Large intestine (tissue), 3 donors: ENCODE results near the gene LRRC25. TPM values are rescaled to one million over a fixed set of nuclear protein-coding genes. Genes with fewer than 3 reads are reported as not detected.

Experiments used
- DNase-seq, 2 donors: peaks; one replicate each; pipeline versions ENCODE4 v3.0.0 to v3.0.0-alpha.2; 2013
- H3K27ac ChIP-seq: one replicate; pipeline ENCODE4 v1.5.1; 2013; ENCODE audit warnings: low read length
- H3K27me3 ChIP-seq: 2 replicates; pipeline ENCODE4 v1.6.1; 2013; ENCODE audit warnings: low read length; ENCODE audit not compliant: control insufficient read depth, insufficient read depth
- H3K36me3 ChIP-seq: 2 replicates; pipeline ENCODE4 v1.6.1; 2013; ENCODE audit warnings: low read length; ENCODE audit not compliant: control insufficient read depth, insufficient read depth
- H3K4me1 ChIP-seq: one replicate; pipeline ENCODE4 v1.6.1; 2013; ENCODE audit warnings: low read length; ENCODE audit not compliant: control insufficient read depth, insufficient read depth
- H3K4me3 ChIP-seq: one replicate; pipeline ENCODE4 v1.5.1; 2013; ENCODE audit warnings: low read length
- H3K9me3 ChIP-seq: one replicate; pipeline ENCODE4 v1.6.1; 2013; ENCODE audit warnings: mild to moderate bottlenecking, low read depth, low read length, moderate library complexity; ENCODE audit not compliant: control insufficient read depth
- WGBS: methylation state at CpG from one replicate; pipeline ENCODE4 v1.1.5; 2013; ENCODE audit warnings: low lambda C conversion rate; ENCODE audit not compliant: insufficient coverage; 5-methylcytosine and 5-hydroxymethylcytosine counted together
- polyA plus RNA-seq: library from polyadenylated mRNA; unstranded; fragments of 120-200 nt; gene quantifications from one replicate; pipeline ENCODE4 v1.2.1, GENCODE V29; 2013

Gene LRRC25
- polyA plus RNA-seq, 1 donor: 3.1 TPM

DNA sequence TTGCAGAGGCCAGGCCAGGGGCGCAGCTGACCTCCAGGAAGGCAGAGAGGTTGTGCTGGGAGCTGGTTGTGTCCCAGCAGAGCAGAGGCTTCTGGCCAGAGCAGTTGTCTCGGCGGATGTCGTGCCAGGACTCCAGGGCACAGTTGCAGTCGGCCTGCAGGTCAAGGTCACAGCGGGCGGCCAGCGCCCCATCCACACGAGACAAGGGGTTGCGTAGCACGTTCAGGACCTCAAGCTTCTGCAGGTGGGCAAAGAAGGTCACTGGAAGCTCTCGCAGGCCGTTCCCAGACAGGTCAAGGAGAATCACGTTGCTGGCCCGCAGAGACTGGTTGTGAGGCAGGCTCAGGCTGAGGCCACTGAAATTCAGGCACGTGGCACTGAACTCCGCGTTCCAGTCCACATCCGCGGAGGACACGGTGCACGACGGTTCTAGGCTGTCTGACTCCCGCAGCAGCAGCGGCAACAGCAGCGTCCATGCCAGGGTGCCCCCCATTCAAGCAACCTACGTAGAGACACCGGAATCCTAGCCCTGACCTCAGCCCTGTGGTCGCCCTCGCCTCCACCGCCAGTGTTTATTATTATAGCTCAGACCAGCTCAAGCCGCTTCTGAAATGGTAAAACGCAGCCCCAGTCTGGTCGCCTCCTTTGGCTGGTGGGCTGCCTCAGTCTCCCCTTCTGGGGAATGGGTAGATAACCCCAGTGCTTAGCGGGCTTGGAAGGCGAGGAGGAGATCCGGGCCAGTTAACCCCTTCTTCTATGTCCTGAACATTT lies 766 bp downstream of the LRRC25 start:
- peak overlapping the region; percentile 45 for H3K4me3 ChIP-seq
- DNase-seq: no peak
- H3K27ac ChIP-seq: no peak overlapping the region
- no peaks in the 10 kb centered on the region for H3K9me3 ChIP-seq
- H3K36me3 ChIP-seq: no peaks in the 10 kb centered on the region
- H3K4me1 ChIP-seq: peaks cover 15% of the 10 kb centered on the region
- no CpG with 5 or more reads among the region's 37 CpGs for WGBS
- no peaks in the 10 kb centered on the region for H3K27me3 ChIP-seq

DNA sequence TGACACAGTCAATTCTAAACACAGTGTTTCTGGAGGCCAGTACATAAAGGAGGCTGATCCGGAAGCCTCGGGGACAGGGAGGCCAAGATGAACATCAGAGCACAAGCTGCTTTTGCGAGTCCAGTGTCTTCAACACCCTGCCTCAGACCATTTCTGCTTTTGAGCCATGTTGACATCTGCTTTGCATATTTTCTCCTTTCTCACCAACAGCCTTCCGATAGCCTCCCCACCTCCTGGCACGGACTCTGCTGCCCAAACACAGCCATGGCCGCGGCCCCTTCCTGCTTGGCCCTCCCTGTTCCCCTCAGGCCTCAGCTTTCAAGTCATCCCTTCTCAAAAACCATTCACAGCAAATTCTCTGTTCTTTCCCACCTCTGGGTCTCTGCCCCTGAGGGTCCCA lies 3.6 kb downstream of the LRRC25 start:
- no CpG with 5 or more reads among the region's 7 CpGs for WGBS
- no peaks in the 10 kb centered on the region for H3K27me3 ChIP-seq
- no peak overlapping the region for H3K27ac ChIP-seq
- no peak overlapping the region for H3K4me3 ChIP-seq
- peaks cover 15% of the 10 kb centered on the region for H3K4me1 ChIP-seq
- no peak for DNase-seq
- H3K9me3 ChIP-seq: no peaks in the 10 kb centered on the region
- peaks cover 16% of the 10 kb centered on the region for H3K36me3 ChIP-seq

DNA sequence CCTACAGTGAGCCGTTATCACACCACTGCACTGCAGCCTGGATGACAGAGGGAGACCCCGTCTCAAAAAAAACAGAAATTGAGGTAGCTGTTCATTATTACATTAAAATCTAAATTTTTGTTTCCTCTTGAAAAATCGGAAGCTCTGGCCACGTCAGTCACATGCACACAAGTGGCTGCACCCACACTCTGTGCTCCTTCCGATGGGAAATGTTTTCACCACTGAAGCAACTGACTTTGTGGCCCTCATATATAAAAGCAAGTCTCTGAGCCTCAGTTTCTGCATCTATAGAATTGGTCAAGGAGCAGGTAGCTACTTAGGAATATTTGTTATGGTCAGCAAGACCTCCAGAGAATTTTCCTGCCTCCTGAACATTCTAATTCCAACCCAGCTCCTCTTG lies 4.5 kb downstream of the LRRC25 start:
- Histone ChIP-seq H3K4me1 (peaks cover 19% of the 10 kb centered on the region), H3K36me3 (peaks cover 19% of the 10 kb centered on the region), H3K27ac (no peak overlapping the region), H3K9me3 (no peaks in the 10 kb centered on the region), H3K4me3 (no peak overlapping the region), H3K27me3 (no peaks in the 10 kb centered on the region)
- WGBS: 85% methylated on average over 2 of the region's 5 CpGs
- DNase-seq: no peak

DNA sequence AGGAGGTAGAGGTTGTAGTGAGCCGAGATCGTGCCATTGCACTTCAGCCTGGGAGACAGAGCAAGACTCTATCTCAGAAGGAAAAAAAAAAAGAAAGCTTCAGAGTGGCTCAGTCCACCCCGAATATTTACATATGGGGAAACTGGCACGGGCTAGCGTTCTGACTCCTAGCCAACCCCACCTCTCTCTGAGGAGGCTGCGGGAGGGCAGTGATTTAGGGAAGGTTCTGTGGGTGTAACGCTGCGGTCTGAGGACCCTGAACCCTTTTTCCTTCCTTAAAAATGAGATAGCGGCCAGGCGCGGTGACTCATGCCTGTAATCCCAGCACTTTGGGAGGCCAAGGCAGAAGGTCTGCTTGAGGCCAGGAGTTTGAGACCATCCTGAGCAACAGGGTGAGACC lies 5.0 kb downstream of the LRRC25 start:
- WGBS: no CpG with 5 or more reads among the region's 11 CpGs
- DNase-seq: no peak
- Histone ChIP-seq H3K4me3 (no peak overlapping the region), H3K27ac (no peak overlapping the region), H3K9me3 (no peaks in the 10 kb centered on the region), H3K27me3 (no peaks in the 10 kb centered on the region), H3K4me1 (peaks cover 15% of the 10 kb centered on the region), H3K36me3 (peaks cover 19% of the 10 kb centered on the region)

DNA sequence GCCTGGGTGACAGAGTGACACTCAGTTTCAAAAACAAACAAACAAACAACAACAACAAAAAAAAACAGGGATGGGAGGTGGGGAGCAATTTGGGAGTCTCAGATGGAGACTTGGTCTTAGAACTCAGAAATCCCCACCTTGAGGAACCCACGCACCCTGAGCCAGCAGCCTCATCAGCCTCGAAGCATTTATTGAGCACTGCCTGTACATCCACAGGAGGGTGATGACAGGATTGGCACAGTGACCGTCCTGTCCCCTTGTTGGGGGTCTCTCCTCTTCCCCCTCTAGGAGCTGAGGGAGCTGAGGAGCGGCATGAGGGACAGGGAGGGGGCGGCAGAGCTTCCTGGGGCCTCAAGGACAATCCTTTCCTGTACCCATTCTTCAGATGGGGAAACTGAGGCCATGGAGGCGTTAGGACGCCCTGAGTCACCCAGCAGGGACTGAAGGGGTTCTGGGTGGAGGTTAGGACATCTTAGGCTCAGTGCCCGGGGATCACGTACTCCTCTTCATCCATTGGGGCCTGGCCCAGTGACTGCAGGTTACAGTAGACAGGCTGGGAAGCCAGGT lies 5.8 kb downstream of the LRRC25 start:
- H3K4me1 ChIP-seq: peaks cover 11% of the 10 kb centered on the region
- H3K27ac ChIP-seq: no peak overlapping the region

DNA sequence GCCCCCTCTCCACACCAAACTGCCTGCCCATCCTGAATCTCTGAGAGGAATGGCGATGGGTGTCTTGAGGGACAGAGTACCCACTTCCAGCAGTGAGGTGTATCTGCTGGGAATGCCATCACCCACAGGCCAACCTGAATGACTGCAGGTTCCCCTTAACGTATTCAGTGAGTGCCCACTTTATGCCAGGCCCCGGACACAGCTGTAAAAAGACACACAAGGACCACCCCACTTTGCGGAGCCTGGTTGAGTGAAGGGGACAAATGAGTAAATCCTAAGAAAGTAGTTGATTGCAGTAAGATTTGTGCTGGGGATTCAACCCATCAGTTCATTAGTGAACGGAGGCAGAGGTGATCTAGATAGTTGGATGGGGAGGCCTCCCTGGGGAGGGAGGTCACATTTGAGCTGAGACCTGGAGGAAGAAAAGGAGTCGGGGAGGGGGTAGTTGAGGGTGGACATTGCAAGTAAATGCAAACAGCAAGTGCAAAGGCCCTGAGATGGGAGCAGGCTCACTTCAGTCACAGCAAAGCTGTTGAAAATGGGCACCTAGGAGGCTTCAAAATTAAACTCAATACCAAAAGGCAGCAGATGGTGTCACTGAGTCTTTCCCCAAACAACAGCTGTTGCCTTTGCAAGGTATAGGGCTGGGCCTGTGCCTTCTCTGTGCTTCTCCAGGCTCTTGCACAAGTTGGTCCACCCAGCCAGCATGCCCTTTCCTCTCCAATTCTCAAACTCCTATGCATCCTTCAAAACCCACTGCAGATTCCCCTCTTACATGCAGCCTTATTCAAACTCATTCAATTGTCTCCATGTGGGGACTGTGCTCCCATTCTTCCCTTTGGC lies 7.1 kb downstream of the LRRC25 start:
- H3K9me3 ChIP-seq: peaks cover 2% of the 10 kb centered on the region
- H3K27me3 ChIP-seq: no peaks in the 10 kb centered on the region
- H3K27ac ChIP-seq: no peak overlapping the region
- WGBS: no CpG with 5 or more reads among the region's 6 CpGs
- peaks cover 19% of the 10 kb centered on the region for H3K36me3 ChIP-seq
- no peak for DNase-seq
- no peak overlapping the region for H3K4me3 ChIP-seq
- peaks cover 18% of the 10 kb centered on the region for H3K4me1 ChIP-seq

More for the DNA sequence above, 5.8 kb downstream of the LRRC25 start:
- no peaks in the 10 kb centered on the region for H3K9me3 ChIP-seq
- peaks cover 19% of the 10 kb centered on the region for H3K36me3 ChIP-seq
- no peaks in the 10 kb centered on the region for H3K27me3 ChIP-seq
- no CpG with 5 or more reads among the region's 9 CpGs for WGBS
- no peak for DNase-seq
- H3K4me3 ChIP-seq: no peak overlapping the region

DNA sequence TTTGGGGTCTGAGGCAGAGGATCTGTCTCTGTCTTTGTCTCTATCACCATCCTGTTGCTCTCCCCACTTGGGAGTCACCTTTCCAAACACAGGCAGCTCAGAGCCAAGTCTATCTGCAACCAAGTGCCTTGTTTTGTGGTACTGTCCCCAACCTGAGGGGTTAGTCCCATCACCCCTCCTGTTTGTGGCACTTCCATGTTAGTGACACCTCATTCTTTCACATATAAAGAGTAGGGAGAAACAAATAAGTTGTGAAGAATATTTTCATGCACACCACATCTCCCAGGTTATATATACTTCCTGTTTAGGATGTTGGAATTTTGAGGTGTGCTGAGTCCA lies 7.7 kb downstream of the LRRC25 start:
- peaks cover 19% of the 10 kb centered on the region for H3K36me3 ChIP-seq
- no peak overlapping the region for H3K27ac ChIP-seq
- H3K4me1 ChIP-seq: peaks cover 24% of the 10 kb centered on the region
- DNase-seq: no peak
- H3K9me3 ChIP-seq: peaks cover 2% of the 10 kb centered on the region
- H3K4me3 ChIP-seq: no peak overlapping the region
- no peaks in the 10 kb centered on the region for H3K27me3 ChIP-seq

DNA sequence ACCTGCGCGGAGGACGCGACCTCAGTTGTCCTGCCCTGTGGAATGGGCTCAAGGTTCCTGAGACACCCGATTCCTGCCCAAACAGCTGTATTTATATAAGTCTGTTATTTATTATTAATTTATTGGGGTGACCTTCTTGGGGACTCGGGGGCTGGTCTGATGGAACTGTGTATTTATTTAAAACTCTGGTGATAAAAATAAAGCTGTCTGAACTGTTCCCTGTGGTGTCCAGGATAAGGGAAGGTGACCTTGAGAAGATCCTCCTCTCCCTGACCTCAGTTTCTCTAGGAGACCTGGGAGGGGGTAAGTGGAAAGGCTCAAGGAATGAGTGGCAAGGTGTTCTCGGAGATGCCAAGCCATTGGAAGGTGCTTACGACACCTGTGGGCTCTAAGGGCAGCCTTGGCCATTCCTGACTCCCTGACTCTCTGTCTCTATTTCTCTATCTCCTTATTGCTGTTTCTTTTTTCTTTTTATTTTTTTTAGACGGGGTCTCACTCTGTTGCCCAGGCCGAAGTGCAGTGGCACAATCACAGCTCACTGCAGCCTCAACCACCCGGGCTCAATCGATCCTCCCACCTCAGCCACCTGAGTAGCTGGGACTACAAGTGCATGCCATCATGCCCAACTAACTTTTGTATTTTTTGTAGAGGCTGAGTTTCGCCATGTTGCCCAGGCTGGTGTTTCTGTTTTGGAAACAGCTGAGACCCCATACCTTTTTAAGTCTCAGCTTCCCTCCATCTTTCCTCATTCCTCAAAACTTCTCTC lies 8.3 kb downstream of the LRRC25 start:
- Histone ChIP-seq H3K4me1 (peaks cover 29% of the 10 kb centered on the region), H3K27me3 (no peaks in the 10 kb centered on the region), H3K4me3 (peak overlapping the region; percentile 27), H3K9me3 (peaks cover 2% of the 10 kb centered on the region), H3K27ac (peak overlapping the region; percentile 13), H3K36me3 (peaks cover 19% of the 10 kb centered on the region)
- DNase-seq: no peak
- 100% methylated on average over 2 of the region's 13 CpGs for WGBS

DNA sequence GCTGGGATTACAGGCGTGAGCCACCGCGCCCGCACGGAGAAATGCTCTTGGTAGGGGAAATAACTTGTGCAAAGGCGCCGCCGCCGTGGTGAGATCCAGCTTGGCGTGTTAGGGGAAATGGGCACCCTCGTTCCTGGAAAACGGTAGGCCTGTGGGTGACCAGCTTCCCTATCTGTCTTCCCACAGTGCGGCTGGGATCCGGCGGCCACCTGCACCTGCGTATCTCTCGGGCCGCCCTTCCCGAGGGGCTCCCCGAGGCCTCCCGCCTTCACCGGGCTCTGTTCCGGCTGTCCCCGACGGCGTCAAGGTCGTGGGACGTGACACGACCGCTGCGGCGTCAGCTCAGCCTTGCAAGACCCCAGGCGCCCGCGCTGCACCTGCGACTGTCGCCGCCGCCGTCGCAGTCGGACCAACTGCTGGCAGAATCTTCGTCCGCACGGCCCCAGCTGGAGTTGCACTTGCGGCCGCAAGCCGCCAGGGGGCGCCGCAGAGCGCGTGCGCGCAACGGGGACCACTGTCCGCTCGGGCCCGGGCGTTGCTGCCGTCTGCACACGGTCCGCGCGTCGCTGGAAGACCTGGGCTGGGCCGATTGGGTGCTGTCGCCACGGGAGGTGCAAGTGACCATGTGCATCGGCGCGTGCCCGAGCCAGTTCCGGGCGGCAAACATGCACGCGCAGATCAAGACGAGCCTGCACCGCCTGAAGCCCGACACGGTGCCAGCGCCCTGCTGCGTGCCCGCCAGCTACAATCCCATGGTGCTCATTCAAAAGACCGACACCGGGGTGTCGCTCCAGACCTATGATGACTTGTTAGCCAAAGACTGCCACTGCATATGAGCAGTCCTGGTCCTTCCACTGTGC lies 9.1 kb downstream of the LRRC25 start:
- no CpG with 5 or more reads among the region's 86 CpGs for WGBS
- peaks cover 30% of the 10 kb centered on the region for H3K4me1 ChIP-seq
- H3K4me3 ChIP-seq: peak overlapping the region; percentile 84

More for the DNA sequence above, 9.1 kb downstream of the LRRC25 start:
- Histone ChIP-seq H3K27me3 (no peaks in the 10 kb centered on the region), H3K36me3 (peaks cover 19% of the 10 kb centered on the region), H3K9me3 (peaks cover 2% of the 10 kb centered on the region), H3K27ac (peak overlapping the region; percentile 96)
- peak; percentile 87 to 88 for DNase-seq
